ENCODE data around the gene RPS19. TPM values are rescaled to one million over a fixed set of nuclear protein-coding genes. Genes with fewer than 3 reads are reported as not detected.
A peak's percentile ranks its signal among the peaks of the same experiment; 100 is the strongest.

The RPS19 gene
- total RNA-seq, 1 experiment from 2014 or later, result 3,297 TPM

DNA sequence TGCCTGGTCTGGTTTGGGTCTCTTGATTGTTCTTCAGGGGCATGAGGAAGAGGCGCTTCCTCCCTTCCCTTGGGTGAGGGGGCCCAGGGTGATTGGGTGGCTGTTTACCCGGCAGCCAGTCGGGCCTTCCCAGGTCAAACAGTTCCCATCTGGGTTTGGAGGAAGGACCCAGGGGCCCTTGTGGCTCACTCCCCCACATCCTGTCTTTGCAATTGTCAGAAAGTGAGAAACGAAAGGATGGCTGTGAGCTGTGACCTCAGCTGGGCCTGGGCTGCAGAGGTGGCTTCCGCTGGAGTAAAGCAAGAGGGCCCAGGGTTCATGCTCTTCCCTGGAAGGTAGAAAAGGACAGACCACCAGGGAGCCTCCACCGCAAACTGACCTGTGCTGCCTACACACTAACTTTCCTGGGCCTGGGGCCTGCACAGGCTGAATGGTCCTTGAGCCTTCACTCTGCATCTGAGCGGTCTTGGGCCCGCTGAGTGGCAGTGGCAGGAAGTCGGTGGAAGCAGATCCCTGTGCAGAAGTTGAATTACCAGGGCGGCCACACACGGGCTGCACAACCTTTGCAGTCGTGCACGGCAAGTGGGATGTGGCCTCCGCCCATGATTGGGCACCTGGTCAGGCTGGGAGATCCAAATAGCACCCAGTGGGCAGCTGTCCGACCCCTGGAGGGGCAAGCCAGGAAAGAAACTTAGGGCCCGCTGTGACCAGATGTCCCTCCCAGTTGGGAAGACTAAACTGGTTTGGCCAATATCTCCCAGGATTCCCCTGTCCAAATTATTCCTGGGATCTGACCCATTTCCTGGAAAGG is 11.7 kb downstream of the RPS19 start:
- Mint-ChIP-seq H3K9me3 (ENCODE audit: unreplicated experiment) (no peaks in the 10 kb centered on the region), H3K27ac (ENCODE audit: unreplicated experiment) (peak overlapping the region; percentile 88), H3K4me1 (ENCODE audit: low read depth, unreplicated experiment) (peaks cover 14% of the 10 kb centered on the region), H3K36me3 (ENCODE audit: insufficient read depth, unreplicated experiment) (peaks cover 76% of the 10 kb centered on the region), H3K4me3 (ENCODE audit: unreplicated experiment) (no peak overlapping the region), H3K27me3 (ENCODE audit: insufficient read depth, unreplicated experiment) (no peaks in the 10 kb centered on the region)
- Histone ChIP-seq H3K9me3 (no peaks in the 10 kb centered on the region), H3K27me3 (replicated peaks; ENCODE audit: control insufficient read depth, insufficient read depth, low read length) (no peaks in the 10 kb centered on the region), H3K36me3 (ENCODE audit: control insufficient read depth, insufficient read depth, low read length) (peaks cover 6% of the 10 kb centered on the region), H3K4me1 (peaks cover 20% of the 10 kb centered on the region), H3K4me3 (ENCODE audit: low read depth, low read length) (no peak overlapping the region)
- no TSS peak for BruUV-seq (replicated peaks)
- ChIA-PET CTCF (interaction anchor here (1.6 to 2.3 kb wide), 3 partner anchors 13 to 87 kb away, joined by 3 to 18 read pairs (median 3); partner anchors contain the start of gene RABAC1), POLR2A (no interaction called here)
- intact Hi-C loops (cut with micrococcal nuclease; ENCODE audit: unreplicated experiment), result loop anchor here (2.0 kb wide), 1 partner anchor 15 kb away; no protein-coding TSS in a partner anchor
- DNase-seq, result no peak
- TF ChIP-seq, protein P1, sequence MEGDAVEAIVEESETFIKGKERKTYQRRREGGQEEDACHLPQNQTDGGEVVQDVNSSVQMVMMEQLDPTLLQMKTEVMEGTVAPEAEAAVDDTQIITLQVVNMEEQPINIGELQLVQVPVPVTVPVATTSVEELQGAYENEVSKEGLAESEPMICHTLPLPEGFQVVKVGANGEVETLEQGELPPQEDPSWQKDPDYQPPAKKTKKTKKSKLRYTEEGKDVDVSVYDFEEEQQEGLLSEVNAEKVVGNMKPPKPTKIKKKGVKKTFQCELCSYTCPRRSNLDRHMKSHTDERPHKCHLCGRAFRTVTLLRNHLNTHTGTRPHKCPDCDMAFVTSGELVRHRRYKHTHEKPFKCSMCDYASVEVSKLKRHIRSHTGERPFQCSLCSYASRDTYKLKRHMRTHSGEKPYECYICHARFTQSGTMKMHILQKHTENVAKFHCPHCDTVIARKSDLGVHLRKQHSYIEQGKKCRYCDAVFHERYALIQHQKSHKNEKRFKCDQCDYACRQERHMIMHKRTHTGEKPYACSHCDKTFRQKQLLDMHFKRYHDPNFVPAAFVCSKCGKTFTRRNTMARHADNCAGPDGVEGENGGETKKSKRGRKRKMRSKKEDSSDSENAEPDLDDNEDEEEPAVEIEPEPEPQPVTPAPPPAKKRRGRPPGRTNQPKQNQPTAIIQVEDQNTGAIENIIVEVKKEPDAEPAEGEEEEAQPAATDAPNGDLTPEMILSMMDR (IDR thresholded peaks at IDR 0.05; ENCODE audit: insufficient read depth in 1 of 2, low read depth in 1 of 2, low read length in 1 of 2, severe bottlenecking in 1 of 2, unreplicated experiment in 1 of 2), result no peak

DNA sequence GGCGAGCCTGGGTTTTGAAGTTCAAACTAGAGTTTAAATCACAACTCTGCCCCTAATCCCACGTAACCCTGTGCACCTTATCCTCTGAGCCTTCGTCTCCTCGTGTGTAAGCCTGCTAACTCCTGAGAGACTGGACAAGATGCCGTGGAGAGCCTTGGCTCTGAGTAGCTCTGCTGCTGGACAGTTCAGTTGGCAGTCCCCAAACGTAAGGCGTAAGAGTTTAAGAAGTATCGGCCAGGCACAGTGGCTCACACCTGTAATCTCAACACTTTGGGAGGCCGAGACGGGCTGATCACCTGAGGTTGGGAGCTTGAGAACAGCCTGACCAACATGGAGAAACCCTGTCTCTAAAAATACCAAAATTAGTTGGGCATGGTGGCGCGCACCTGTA is 12.3 kb downstream of the RPS19 start:
- BruUV-seq (replicated peaks), result no TSS peak
- no peak overlapping the region for H3K4me3 Mint-ChIP-seq (ENCODE audit: unreplicated experiment)

More for the DNA sequence above, 12.3 kb downstream of the RPS19 start:
- no peak overlapping the region for H3K4me3 ChIP-seq (ENCODE audit: low read depth, low read length)
- H3K27ac Mint-ChIP-seq (ENCODE audit: unreplicated experiment), result peak overlapping the region; percentile 88
- H3K27me3 ChIP-seq (replicated peaks; ENCODE audit: control insufficient read depth, insufficient read depth, low read length), result no peaks in the 10 kb centered on the region
- H3K4me1 ChIP-seq, result peaks cover 20% of the 10 kb centered on the region
- ChIA-PET POLR2A (interaction anchor here (1.0 to 1.5 kb wide), 3 partner anchors 8 to 12 kb away, joined by 3 to 15 read pairs (median 13); partner anchors contain the start of gene RPS19), CTCF (interaction anchor here (1.3 to 2.3 kb wide), 3 partner anchors 15 to 163 kb away, joined by 9 to 18 read pairs (median 17); partner anchors contain the start of gene RABAC1)
- peaks cover 70% of the 10 kb centered on the region for H3K36me3 Mint-ChIP-seq (ENCODE audit: insufficient read depth, unreplicated experiment)
- DNase-seq, result no peak
- H3K9me3 Mint-ChIP-seq (ENCODE audit: unreplicated experiment), result no peaks in the 10 kb centered on the region
- peaks cover 14% of the 10 kb centered on the region for H3K4me1 Mint-ChIP-seq (ENCODE audit: low read depth, unreplicated experiment)
- TF ChIP-seq, protein P1 (IDR thresholded peaks at IDR 0.05; ENCODE audit: insufficient read depth in 1 of 2, low read depth in 1 of 2, low read length in 1 of 2, severe bottlenecking in 1 of 2, unreplicated experiment in 1 of 2), result no peak
- no peaks in the 10 kb centered on the region for H3K27me3 Mint-ChIP-seq (ENCODE audit: insufficient read depth, unreplicated experiment)
- H3K36me3 ChIP-seq (ENCODE audit: control insufficient read depth, insufficient read depth, low read length), result peaks cover 4% of the 10 kb centered on the region
- no peaks in the 10 kb centered on the region for H3K9me3 ChIP-seq
- intact Hi-C loops (cut with micrococcal nuclease; ENCODE audit: unreplicated experiment), result loop anchor here (2.0 kb wide), 1 partner anchor 14 kb away; no protein-coding TSS in a partner anchor

All from Caco-2 (cell line).